Ishikawa (cell line): ENCODE results near the gene GNB2.

Experiments used
- CEBPB ChIP-seq: IDR thresholded peaks from 2 replicates; pipeline ENCODE4 v1.6.1; 2012
- CREB1 ChIP-seq: IDR thresholded peaks from 2 replicates; pipeline ENCODE4 v1.6.1; 2012; ENCODE audit warnings: low read depth
- EGR1 ChIP-seq: IDR thresholded peaks from 2 replicates; pipeline ENCODE4 v1.6.1; 2012
- EP300 ChIP-seq: IDR thresholded peaks from 2 replicates; pipeline ENCODE4 v1.6.1; 2012; ENCODE audit warnings: borderline replicate concordance
- MAX ChIP-seq: IDR thresholded peaks from 2 replicates; pipeline ENCODE4 v1.6.1; 2012
- NFIC ChIP-seq: IDR thresholded peaks from 2 replicates; pipeline ENCODE4 v1.6.1; 2012
- RAD21 ChIP-seq: IDR thresholded peaks from 2 replicates; pipeline ENCODE4 v1.6.1; 2012; ENCODE audit warnings: low read depth
- REST ChIP-seq: IDR thresholded peaks from 2 replicates; pipeline ENCODE4 v1.6.1; 2012; ENCODE audit warnings: low read depth, mild to moderate bottlenecking
- TAF1 ChIP-seq: IDR thresholded peaks from 2 replicates; pipeline ENCODE4 v1.6.1; 2012; ENCODE audit warnings: low read depth, mild to moderate bottlenecking
- USF1 ChIP-seq: IDR thresholded peaks from 2 replicates; pipeline ENCODE4 v1.6.1; 2012
- YY1 ChIP-seq: IDR thresholded peaks from 2 replicates; pipeline ENCODE4 v1.6.1; 2012; ENCODE audit warnings: low read depth

- no peak for TF ChIP-seq REST
- TF ChIP-seq YY1 = no peak
- TF ChIP-seq MAX = no peak
- no peak for TF ChIP-seq RAD21
- TF ChIP-seq EP300 = no peak
- TF ChIP-seq USF1 = no peak
- TF ChIP-seq CEBPB = no peak
- TF ChIP-seq NFIC = no peak
- TF ChIP-seq CREB1 = no peak
- TF ChIP-seq TAF1 = no peak
- TF ChIP-seq EGR1 = no peak
Observed at GRCh38 chr7:100684534-100685042, 11.0 kb downstream of the GNB2 start.
